ACHN (cell line): ENCODE measurements around the gene C18orf32.
"Not testable (repeated sequence)": the region's sequence is repeated elsewhere in the genome, so short reads cannot be mapped to it uniquely, and the experiment has no call there.

ENCODE experiments used
- DNase-seq: peaks from one replicate; pipeline ENCODE4 v3.0.0-alpha.2; 2015
- in situ Hi-C: cut with HindIII; loops from 2 replicates; pipeline ENCODE4 v1.10.0; 2017; ENCODE audit warnings: low sequenced_read_pairs, low pct_ligation_motif_present, low pct_unique_long_range_greater_than_20kb

Gene C18orf32

DNA sequence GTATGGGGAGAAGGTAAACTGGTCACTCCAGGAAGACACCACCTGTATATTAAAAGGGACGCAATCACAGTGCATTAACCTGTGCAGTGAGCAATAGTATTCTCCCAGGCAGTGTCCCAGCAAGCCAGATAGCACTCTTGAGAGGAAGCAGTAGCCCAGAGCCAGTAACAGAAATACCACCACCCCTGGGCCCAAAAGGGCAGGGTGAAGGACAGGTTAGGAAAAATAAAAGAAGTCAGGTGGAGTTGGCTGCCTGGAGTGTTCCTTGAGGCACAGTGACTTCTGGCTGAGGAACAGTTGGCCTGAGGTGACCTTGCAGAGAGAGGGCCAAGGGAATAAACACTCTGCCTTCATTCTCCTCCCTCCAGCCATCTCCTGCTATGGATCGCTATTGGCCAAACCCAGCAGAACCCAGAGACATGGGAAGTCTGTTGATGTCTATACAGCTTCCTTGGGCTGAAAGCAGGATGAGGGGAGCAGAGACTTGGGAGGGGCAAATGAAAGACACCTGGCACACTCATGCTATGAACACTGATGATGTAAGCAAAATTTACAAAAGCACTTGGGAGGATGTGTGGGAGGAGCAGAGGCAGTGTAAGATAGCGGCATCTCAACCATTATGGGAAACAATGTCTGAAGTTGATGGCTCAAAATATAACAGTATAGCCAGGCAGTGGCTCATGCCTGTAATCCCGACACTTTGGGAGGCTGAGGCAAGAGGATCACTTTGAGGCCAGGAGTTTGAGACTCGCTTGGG, 7.5 kb downstream of the C18orf32 start:
- in situ Hi-C loops, result no loop called here
- DNase-seq, result no peak

DNA sequence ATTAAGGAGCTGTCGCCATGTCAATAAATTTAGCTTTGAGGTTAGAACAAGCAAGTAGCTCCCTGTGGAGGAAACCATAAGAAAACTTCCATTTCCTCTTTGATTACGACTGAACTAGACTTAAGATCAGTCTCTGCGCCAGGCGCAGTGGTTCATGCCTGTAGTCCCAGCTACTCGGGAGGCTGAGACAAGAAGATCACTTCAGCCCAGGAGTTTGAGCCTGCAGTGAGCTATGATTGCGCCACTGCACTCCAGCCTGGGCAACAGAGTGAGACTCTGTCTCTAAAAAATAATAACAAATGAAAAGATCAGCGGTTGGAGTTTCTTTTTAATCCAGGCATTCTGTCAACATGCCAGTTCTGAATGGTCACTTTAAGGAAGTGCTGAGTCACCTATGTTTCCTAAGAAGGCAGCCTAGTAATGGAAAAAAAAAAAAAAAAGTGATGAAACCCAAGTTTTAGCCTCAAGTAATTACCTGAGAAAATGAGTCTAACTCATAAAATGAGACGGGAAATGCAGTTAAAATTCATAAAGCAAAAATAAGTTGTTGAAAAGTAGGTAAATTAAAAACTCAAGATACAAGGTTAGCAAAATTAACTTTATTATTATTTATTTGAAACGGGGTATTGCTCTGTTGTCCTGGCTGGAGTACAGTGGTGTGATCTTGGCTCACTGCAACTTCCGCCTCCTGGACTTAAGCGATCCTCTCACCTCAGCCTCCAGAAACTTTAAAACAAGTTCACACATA, 10.2 kb downstream of the C18orf32 start:
- peak; percentile 48 for DNase-seq
- in situ Hi-C loops, result no loop called here

DNA sequence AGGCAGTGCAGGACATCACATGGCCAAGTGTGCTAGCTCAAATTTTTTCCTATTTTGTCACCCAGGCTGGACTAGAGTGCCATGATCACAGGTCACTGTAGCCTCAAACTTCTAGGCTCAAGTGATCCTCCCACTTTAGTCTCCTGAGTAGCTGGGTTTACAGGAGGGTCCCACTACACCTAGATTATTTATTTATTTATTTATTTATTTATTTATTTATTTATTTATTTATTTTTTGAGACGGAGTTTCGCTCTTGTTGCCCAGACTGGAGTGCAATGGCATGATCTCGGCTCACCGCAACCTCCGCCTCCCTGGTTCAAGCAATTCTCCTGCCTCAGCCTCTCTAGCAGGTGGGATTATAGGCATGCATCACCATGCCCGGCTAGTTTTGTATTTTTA, 12.1 kb downstream of the C18orf32 start:
- DNase-seq, in situ Hi-C loops: not testable (repeated sequence)

DNA sequence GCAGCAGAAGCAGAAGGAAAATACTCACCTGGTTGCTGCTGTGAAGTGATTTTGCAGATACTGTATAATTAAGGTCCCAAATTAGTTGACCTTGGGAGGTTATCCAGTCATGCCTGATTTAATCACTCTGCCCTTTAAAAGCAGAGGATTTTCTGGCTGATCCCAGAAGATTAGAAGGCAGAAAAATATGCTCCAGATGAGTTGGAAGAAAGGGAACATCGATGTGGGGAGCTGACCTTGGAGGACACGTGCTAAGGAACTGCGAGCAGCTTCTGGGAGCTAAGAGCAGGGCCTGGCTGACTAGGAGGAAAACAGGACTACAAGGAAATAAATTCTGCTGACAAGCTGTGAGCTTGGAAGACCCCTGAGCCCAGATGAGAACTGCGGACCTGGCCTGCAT, 13.3 kb downstream of the C18orf32 start:
- in situ Hi-C loops, result no loop called here
- DNase-seq, result no peak

DNA sequence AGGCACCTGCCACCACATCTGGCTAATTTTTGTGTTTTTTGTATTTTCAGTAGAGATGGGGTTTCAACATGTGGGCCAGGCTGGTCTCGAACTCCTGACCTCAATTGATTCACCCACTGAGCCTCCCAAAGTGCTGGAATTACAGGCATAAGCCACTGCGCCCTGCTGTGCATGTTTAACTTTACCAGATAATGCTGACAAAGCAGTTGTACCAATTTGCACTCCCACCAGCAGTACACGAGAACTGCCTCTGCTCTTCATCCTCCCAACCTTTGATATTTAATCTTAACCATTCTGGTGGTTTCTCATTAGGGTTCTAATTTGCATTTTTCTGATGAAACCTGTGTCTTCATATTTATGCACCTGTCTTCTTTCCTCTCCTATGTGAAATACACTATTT, 14.6 kb downstream of the C18orf32 start:
- no peak for DNase-seq
- in situ Hi-C loops, result no loop called here

DNA sequence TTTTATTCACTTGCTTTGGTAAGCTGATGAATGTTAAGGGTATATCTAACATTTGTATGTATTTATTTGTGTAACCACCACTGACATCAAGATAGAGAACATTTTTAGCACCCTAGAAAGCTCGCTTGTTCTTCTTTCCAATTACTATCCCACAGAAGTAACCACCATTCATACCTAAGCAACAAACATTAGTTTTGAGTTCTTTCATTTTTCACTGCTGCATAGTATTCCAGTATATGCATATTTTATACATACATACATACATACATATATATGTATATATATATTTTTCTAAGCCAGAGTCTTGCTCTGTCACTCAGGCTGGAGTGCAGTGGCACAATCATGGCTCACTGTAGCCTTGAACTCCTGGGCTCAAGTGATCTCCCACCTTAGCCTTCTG, 15.5 kb downstream of the C18orf32 start:
- no peak for DNase-seq
- in situ Hi-C loops, result no loop called here

DNA sequence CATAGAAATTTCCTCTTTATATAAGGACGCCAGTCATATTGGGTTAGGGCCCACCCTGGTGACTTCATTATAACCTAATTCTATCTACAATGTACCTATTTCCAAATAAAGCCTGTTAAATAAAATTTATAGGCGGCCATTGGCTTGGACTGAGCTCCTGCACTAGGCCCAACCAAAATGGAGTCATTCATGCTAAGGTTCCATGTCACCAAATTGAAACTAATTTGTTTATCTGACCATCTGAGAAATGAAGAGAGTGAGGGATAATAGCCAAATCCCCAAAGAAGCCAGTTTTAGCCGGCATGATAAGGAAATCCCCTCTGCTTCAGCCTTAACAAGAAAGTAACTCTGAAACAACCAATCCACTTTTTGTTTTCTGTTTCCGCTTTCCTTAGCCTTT, 19.4 kb downstream of the C18orf32 start:
- DNase-seq, result no peak
- in situ Hi-C loops, result no loop called here

DNA sequence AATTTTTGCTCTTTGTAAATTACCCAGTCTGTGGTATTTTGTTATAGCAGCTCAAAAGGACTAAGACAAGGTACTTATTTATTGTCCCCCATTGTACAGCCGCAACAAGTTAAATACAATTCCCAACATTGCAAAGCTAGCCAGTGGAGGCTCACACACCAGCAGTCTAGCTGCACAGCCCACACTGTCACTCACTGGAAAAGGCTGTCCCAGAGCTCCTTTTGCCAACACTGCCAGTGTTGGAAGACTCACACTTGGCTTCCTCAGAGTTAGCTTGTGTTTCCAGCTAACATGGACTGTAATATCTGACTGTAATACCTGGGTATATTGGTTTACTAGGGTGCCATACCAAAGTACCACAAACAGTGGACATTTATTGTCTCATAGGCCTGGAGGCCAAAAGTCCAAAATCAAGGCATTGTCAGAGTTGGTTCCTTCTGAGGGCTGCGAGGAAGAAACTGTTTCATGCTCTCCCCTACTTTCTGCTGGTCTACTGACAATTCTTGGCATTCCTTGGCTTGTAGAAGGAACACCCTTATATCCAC, 19.9 kb downstream of the C18orf32 start:
- DNase-seq, result no peak
- in situ Hi-C loops, result no loop called here

DNA sequence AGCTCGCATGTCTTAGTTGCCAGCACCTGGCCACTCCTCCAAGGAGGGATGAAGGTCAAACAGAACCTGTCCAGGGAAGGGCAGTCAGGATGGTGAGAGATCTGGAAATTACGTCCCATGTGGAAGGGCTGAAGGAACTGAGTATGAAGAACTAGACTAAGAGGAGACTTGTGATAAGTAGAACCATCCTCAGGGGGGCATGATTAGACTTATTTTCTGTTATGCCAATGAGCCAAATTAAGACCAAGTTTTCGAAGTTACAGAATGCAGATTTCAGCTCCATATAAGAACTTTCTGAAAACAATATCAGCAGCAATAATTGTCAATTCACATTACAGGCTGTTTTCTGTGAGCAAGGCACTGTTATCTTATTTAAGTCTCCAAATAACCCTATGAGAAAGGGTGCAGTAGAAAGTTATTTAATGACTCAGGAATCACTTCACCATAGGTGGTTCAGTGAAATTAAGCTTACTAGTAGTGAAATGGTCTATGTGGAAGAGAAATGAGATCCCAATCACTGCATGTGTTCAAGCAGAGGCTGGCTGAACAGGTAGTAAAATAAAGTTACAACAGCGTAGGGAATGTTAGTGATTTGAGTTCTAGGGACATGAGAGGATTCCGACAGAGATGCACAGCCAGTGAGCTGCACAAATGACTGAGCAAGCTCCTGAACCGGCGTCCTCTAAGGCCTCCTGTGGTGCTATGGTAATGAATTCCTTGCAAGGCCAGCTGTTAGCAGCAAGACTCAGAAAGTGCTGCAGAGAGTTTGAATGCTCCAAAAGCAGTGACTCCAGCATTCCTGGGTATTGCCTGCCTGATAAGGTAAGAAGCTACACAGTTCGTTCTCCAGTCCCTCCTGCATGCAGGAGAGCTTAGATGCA, 22.1 kb downstream of the C18orf32 start:
- in situ Hi-C loops, result no loop called here
- no peak for DNase-seq

DNA sequence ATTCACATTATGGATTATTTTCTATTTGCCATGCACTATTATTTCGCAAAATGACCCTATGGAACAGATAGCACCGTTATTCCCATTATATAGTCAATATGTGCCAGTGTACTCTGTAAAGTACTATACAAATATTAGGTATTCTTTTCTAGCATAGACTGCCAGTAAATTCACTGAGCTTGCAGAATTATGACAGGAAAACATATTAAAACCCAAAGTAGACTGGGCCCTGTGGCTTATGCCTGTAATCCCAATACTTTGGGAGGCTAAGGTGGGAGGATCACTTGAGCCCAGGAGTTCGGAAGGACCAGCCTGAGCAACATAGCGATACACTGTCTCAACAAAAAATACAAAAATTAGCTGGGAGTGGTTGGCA, 25.4 kb downstream of the C18orf32 start:
- no peak for DNase-seq
- in situ Hi-C loops, result no loop called here

DNA sequence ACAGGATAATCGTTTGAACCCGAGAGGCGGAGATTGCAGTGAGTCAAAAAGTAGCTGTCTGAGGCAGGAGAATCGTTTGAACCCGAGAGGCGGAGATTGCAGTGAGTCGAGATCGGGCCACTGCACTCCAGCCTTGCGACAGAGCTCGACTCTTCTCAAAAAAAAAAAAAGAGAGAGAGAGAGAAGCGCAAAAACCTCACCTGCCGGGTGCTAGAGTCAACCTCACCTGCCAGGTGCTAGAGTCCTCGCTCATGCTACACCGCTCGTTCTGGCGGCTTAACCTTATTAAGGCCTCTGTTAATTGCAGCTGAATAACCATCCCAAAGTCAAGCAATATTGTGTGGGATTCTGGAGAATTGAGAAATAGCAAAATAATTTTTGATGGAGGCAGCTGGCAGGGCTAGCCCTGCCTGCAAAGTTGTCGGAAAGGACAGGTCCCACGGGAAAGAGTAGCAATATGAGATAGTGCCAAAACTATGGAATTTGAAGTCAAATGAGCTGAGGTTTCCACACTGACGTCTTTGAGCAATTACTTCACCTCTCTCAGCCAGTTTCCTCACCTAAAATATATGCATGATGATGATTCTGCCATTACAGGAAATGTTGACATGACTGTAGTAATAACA, 25.9 kb downstream of the C18orf32 start:
- in situ Hi-C loops, result no loop called here
- no peak for DNase-seq

DNA sequence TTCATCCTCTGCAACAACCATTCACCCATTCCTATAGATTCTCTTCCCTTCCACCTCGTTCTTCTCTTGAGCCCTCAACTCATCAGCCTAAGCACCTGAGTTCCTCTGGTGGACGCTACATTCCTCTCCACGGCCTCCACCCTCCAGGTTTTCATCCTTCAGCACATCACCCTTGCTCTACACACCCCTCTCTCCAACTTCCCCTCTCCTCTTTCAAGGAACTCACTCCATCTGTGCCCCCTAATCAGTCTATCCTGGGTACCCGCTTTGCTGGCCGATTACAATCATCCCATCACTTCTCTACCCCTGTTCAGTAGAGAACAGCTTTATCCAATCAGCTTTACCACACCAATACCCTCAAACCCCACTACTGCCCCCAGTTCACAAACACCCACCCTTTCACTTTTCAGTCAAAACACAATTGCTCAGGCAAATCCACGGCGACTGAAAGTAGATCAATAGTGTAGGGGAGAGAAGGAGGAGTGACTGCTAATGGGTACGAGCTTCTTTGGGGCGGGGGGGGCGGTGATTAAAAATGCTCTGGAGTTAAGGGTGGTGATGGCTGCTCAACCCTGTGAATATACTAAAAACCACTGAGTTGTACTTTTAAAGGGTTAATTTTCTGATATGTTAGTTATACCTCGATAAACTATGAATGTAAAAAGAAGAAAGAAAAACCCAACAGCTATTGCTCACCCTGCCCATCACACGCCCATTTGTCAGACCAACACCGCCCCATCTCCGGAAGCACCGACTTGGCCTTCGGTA, 27.4 kb downstream of the C18orf32 start:
- in situ Hi-C loops, result no loop called here
- DNase-seq, result peak; percentile 16

DNA sequence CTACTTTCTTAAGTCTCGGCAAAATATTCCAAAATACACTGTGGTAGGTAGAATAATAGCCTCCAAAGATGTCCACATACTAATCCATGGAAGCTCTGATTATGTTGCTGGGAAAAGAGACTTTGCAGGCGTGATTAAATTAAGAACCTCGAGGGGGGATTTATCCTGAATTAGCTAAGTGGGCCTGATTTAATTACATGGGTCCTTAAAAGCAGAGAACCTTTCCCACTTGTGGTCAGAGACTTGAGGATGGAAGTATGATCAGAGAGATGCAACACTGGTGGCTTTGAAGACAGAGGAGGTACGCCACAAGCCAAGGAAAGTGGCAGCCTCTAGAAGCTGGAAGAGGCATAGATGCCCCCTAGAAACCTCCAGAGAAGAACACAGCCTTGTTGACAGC, 29.4 kb downstream of the C18orf32 start:
- no peak for DNase-seq
- in situ Hi-C loops, result no loop called here

DNA sequence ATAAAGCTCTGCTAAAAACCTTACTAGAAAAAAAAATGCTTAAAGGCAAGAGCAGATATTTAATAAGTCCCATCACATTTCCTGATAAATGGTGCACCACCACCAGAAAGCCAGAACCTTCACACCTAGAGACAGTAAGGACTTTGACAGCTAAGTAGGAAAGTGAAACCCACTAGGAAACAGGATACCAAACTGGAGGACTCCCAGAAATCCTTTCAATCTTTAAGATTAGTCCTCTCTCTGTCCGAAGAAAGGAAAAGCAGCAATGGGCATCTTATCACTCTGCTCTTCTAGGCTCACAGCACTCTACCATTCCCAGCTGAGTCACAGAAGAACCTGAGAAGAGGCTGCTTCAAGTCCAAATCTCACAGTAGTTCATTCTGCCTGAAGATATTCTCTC, 30.2 kb downstream of the C18orf32 start:
- DNase-seq, result no peak
- in situ Hi-C loops, result no loop called here

DNA sequence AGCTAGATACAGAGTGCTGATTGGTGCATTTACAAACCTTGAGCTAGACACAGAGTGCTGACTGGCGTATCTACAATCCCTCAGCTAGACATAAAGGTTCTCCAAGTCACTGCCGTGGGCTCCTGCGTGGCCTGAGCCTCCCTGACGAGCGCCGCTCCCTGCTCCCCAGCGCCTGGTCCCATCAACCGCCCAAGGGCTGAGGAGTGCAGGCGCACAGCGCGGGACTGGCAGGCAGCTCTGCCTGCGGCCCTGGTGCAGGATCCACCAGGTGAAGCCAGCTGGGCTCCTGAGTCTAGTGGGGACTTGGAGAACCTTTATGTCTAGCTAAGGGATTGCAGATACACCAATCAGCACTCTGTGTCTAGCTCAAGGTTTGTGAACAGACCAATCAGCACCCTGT, 34.5 kb downstream of the C18orf32 start:
- in situ Hi-C loops, DNase-seq: not testable (repeated sequence)

DNA sequence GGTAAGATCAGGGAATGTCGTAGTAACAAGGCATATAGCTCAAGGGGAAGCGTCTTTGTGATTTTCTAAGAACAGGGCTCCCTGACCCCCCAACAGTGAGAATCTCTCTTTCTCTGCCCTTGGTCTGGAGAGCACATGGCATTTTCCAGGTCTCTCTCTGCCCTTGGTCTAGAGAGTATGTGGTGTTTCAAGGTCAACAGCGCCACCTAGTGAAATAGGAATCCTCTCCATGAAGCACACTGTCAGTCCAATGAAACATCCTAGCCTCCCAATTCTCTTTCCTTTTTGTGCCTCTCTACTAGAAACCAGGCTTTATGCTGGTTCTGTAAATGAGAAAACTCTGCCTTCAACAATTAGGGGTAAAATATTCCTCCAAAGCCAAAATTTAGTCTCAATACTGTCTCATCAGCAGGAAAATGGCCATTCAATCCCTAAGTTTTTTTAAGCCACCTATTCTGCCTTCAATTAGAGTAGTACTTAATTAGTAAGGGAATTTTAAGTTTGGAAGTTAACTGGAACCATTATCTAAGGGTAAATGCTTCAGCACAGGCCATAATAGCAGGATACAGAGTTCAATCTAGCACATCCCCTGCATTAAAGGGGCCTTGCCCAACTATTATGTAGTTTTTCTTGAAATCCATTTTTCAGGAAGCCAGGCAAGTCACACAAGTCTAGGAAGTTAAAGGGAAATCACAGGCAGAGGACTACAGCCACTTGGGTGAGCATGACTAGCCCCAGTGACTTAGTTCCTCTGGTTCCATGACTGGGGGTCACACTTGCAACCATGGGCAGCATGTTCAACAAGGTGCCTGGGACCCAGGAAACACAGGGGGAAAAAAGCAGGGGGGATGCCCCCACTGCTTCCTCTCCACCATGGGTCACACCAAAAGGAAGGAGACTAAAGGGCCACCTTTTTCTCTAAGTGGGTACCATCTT, 39.0 kb downstream of the C18orf32 start:
- in situ Hi-C loops, result no loop called here
- peak; percentile 51 for DNase-seq

DNA sequence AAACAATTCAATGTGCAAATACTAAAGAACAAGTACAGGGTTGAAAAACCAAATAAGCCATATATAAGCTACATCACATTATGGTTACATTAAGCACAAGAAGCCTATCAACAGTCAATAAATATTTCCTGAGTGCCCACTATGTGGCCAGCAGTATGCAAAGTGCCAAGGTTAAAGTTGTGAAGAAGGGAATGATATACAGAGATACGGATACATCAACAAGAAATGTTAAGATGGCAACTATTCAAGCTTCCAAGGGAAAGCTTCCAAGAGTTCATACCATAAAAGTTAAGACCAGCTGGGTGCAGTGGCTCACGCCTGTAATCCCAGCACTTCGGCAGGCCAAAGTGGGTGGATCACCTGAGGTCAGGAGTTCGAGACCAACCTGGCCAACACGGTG, 40.6 kb downstream of the C18orf32 start:
- no peak for DNase-seq
- in situ Hi-C loops, result no loop called here
